HL-60 (cell line): ENCODE data around the gene MERTK.

Experiments
- POLR2AphosphoS5 ChIP-seq: IDR thresholded peaks from 2 replicates; pipeline ENCODE4 v1.6.1; 2012; ENCODE audit warnings: low read depth
- SPI1 ChIP-seq: IDR thresholded peaks from 2 replicates; pipeline ENCODE4 v1.6.1; 2012; ENCODE audit warnings: low read depth, mild to moderate bottlenecking, borderline replicate concordance
- TF ChIP-seq, protein P1 (sequence below): IDR thresholded peaks from one replicate; pipeline ENCODE4 v1.5.1; 2011; ENCODE audit warnings: low read length, control low read depth, inconsistent platforms; ENCODE audit not compliant: insufficient read depth
- TF ChIP-seq, protein P2 (sequence below): IDR thresholded peaks from 2 replicates; pipeline ENCODE4 v1.6.1; 2012; ENCODE audit warnings: low read depth; ENCODE audit not compliant: insufficient replicate concordance

DNA sequence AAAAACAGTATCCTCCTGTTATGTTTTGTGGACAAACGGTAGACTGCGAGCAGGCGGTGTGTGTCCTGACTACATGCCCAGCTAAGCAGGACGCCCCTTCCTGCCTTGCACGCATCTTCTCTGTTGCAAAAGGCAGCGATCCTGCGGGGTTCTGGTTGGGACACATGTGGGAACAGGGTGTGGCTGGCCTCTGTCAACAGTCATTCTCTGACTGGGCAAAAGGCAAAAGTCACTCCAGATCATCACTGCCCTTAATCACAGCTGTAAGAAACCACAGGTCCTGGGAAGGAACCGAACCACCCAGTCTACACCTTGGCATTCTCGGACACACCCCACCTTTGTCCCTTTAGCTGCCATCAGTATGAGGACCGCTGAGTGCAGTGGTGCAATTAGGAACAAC lies 112.3 kb downstream of the MERTK start:
- TF ChIP-seq, protein P1, sequence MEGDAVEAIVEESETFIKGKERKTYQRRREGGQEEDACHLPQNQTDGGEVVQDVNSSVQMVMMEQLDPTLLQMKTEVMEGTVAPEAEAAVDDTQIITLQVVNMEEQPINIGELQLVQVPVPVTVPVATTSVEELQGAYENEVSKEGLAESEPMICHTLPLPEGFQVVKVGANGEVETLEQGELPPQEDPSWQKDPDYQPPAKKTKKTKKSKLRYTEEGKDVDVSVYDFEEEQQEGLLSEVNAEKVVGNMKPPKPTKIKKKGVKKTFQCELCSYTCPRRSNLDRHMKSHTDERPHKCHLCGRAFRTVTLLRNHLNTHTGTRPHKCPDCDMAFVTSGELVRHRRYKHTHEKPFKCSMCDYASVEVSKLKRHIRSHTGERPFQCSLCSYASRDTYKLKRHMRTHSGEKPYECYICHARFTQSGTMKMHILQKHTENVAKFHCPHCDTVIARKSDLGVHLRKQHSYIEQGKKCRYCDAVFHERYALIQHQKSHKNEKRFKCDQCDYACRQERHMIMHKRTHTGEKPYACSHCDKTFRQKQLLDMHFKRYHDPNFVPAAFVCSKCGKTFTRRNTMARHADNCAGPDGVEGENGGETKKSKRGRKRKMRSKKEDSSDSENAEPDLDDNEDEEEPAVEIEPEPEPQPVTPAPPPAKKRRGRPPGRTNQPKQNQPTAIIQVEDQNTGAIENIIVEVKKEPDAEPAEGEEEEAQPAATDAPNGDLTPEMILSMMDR: no peak
- TF ChIP-seq POLR2AphosphoS5 (no peak), SPI1 (no peak)
- TF ChIP-seq, protein P2, sequence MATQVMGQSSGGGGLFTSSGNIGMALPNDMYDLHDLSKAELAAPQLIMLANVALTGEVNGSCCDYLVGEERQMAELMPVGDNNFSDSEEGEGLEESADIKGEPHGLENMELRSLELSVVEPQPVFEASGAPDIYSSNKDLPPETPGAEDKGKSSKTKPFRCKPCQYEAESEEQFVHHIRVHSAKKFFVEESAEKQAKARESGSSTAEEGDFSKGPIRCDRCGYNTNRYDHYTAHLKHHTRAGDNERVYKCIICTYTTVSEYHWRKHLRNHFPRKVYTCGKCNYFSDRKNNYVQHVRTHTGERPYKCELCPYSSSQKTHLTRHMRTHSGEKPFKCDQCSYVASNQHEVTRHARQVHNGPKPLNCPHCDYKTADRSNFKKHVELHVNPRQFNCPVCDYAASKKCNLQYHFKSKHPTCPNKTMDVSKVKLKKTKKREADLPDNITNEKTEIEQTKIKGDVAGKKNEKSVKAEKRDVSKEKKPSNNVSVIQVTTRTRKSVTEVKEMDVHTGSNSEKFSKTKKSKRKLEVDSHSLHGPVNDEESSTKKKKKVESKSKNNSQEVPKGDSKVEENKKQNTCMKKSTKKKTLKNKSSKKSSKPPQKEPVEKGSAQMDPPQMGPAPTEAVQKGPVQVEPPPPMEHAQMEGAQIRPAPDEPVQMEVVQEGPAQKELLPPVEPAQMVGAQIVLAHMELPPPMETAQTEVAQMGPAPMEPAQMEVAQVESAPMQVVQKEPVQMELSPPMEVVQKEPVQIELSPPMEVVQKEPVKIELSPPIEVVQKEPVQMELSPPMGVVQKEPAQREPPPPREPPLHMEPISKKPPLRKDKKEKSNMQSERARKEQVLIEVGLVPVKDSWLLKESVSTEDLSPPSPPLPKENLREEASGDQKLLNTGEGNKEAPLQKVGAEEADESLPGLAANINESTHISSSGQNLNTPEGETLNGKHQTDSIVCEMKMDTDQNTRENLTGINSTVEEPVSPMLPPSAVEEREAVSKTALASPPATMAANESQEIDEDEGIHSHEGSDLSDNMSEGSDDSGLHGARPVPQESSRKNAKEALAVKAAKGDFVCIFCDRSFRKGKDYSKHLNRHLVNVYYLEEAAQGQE: no peak
